Hematopoietic multipotent progenitor cell treated with erythropoietin and hydrocortisone succinate and interleukin-3 and kit ligand, for 17 days (in vitro differentiated cells): ENCODE measurements around the gene PRKAR1B.

Experiments used
- DNase-seq: peaks from one replicate; pipeline ENCODE4 v3.0.0-alpha.2; 2015; ENCODE audit warnings: low spot score

Gene PRKAR1B

DNA sequence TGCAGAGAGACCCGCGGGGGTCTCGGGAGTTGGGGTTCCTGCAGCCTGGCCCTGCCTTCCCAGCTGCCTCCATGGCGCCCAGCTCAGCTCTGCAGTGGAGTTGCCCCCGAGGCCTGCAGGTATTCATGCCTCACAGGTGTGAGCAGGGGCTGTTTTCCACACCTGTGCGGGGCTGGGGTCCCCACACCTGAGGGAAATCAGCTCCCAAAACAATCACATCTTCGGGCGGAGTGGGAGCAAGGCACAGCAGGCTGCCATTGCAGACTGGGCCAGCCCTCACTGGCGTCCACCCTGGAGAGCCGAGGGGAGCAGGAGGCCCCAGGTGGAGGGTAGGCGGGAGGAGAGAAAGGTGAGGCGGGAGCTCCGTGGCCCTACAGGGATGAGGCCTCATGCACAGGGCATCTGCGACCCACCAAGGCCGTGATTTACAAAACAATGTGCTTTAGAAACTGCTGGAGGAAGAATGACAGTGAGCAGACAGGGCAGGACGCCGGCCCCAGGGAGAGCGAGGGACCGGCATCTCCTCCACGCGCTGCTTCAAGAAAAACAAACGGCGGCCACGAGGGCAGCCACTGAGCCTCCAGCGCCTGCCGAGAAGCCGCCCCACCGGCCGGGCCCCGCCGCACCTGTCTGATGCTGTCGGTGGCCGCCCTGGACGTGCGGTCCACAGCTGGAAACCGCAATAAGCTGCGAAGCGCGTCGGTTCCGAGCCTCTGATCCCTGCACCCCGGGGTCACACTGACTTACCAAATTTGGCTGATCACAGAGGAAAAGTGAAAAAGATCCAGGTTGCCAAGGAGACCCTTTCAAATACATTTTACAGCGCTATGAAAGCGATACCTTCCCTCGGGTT is 154.4 kb downstream of the PRKAR1B start:
- no peak for DNase-seq

DNA sequence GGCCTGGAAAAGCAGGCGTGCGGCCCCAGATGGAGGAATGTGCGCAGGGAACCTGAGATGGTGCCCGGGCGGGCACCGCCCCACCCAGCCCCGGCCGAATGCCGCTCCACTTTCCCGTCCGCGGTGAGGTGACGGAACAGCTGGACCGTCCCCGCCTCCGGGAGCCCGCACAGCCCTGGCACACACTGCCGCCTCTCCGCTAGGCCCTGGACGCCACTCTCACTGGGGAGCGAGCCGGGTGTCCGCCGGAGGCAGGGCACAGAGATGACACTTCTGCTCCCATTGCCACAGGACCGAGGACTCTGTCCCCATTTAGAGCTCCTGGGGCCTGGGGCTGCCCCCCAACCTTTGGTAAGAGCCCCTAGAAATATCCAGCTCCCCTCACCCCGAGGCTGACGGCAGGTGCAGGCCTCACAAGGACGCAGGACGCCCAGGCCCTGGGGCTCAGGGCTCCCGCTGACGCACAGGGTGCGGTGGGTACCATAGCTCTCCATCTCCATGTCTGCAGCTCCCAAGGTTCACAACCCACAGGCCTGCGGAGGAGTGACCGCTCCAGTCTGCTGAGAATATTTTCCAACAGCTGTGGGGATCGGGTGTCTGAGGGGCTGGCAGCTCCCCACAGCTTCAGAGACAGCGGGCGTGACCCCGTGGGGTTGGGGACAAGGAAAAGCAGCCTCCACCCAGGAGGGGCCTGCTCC is 155.2 kb downstream of the PRKAR1B start:
- no peak for DNase-seq

DNA sequence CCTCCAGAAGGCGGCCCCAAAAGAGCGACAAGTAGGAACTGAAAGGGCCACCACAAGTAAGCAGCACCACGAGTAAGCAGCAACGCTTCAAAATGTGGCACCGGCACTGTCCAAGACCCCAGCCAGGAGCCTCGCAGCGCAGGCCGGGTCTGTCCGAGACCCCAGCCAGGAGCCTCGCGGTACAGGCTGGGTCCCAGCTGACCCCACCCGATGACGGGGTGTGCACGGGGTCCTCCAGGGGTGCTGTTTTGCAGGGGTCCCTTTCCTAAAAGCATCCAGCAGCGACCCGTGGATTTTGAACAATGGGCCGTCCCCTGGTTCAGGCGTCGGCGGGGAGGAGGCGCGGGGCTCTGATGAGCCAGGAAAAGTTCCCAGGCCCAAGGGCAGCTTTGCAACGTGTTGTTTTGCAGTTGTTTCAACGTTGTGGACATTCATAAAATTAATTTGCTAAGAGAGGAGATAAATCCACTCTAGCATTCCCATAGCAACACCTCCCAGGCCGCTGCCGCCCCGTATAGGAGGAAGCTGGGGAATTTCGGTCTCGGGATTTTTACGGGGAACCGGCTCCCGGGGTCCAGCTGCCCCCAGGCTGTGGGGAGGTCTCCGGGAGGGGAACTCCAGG is 155.9 kb downstream of the PRKAR1B start:
- no peak for DNase-seq

DNA sequence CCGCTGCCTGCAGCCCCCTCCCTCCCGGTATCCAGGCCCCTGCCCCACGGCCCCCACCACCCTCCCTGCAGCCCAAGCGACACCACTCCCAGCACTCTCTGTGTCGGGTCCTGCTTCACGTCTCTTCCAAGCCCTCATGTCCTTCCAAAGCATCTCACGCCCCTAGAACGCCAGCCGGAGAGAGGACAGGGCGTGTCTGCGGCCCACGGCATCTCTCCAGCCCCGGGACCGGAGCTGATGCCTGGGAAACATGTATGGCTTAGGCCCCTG is 156.3 kb downstream of the PRKAR1B start:
- DNase-seq = no peak

DNA sequence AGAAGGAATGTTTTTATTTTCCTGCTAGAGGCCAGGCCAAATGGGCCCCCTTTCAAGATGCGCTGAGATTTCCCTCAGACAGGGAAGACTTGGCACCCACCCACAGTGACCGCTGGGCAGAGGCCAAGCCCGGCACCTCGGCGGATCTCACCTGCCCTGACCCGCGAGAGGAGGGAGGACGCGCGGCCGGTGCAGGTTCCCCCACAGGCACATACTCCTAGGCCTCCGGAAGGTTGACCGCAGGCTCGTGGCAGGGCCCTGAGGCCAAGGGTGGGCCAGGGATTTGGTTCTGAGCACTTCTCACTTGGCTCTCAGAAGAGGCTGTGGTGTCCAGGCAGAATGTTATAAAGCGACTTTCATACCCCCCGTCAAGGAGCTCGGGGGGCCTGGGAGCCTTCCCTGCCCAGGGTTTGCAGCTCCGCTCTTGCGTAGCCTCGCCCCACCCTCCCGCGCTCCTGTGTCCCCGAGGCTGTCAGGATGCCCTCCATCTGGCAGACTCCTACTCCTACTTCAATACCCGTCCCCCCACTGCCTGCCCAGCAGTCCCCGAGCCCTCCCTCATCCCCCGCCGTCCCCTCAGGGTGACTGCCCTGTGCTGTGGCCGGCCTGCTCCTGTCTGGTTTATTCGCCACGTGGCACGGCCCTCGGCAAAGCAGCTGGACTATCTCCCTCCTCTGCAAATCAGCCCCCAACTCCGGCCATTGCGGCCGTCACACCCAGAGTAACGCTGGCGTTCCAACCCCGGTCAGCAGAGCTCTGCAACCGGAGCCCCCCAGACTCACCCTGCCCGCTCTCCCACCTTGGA is 156.9 kb downstream of the PRKAR1B start:
- no peak for DNase-seq

DNA sequence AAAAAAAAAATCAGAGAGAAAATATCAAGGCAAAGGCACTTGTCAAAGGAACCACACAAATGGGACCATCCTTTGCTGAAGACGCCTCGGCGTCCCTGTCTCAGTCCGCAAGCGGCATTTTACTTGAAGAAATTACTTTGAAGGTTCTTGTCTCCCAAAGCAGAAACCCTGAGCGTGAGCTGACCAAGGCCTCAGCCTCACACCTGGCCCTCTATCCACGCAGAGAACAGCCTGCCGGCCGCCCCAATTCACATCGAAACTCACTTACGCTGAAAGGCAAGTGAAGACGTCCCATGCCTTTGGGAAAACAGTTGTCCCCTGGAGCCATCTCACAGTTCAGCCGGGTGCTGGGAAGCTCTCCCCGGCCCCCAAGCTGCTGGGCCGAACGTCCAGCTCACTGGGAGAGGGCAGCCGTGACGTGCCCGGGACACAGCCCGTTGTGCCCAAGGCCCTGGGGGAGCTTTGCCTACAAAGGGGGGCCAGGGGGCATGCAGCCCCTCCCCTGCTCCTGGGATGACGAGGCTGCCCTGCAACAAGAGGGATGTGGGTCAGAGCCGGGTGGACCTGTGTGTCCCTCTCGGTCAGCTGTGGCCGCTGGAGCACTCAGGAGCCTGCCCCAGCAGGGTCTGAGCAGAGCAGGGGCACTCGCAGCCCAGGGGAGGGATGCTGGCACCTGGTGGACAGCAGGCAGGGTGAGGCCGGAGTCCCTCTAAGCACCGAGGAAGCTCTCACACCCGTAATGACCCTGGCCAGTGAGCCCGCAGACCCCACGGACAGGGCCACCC is 157.8 kb downstream of the PRKAR1B start:
- no peak for DNase-seq

DNA sequence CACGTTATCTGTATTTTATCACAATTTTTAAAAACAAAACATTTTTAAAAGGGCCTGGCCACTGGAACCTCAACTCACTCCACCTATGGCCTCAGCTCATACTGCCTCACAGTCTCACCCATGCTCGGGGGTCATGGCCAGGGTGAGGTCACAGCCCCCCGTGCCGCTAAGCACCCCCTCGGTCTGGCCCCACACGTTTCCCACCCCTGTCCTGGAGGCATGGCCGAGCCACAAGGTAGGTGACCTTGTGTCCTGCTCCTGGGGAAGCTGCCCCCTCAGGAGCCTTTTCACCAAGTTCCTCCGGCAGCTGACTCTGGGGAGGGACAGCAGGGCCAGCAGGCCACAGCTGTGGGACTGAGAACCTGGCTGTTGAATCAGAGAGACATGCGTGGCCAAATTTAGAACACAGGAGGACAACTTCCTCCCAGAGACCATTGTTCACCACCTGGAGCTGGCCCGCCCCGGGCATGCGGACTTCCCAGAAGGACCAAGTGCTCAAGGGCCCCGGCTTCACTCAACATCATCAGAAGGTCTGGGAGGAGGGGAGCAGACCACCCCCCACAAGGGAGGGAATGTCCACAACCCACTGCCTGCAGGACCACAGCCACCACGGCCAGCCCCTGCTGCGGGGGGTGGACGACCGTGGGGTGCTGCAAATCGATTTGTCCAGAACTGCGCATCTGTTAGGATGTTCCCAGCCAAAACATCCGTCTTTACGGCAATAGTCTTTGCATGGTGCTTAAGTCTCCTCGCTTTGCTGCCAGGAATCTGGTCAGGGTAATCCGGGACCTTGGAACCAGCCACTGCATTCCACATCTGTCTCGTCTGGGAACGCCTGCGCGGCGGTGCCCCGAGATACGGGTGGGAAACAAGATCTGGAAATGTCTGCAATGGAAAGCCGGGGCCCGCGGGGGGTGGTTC is 158.8 kb downstream of the PRKAR1B start:
- no peak for DNase-seq

DNA sequence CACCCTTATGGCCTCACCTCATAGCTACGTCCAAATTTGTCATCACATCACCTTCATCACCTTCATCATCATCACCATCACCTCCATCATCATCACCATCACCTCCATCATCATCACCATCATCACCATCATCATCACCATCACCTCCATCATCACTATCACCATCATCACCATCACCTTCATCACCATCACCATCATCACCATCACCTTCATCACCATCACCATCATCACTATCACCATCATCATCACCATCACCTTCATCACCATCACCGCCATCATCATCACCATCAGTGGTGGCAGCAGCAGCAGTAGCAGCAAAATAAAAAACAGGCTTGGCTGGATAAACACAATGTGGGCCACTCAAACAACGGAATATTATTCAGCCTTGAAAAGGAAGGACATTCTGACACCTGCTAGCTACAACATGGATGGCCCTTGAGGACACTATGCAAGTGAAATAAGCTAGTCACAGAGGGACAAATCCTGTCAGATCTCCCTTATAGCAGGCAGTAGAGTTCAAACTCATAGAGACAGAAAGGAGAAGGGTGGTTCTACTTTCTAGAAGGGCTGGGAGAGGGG is 159.7 kb downstream of the PRKAR1B start:
- no peak for DNase-seq

DNA sequence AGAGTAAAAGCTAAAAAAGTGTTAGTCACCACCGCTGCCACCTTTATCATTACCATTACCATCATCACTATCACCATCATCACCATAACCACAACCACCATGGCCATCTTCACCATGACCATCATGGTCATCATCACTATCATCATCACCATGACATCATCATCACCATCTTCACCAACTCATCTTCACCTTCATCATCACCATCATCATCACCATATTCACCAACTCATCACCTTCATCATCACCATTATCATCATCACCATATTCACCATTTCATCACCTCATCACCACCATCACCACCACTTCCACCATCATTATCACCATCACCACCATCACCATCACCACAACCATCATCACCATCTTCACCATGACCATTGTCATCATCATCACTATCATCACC is 161.0 kb downstream of the PRKAR1B start:
- DNase-seq = no peak

DNA sequence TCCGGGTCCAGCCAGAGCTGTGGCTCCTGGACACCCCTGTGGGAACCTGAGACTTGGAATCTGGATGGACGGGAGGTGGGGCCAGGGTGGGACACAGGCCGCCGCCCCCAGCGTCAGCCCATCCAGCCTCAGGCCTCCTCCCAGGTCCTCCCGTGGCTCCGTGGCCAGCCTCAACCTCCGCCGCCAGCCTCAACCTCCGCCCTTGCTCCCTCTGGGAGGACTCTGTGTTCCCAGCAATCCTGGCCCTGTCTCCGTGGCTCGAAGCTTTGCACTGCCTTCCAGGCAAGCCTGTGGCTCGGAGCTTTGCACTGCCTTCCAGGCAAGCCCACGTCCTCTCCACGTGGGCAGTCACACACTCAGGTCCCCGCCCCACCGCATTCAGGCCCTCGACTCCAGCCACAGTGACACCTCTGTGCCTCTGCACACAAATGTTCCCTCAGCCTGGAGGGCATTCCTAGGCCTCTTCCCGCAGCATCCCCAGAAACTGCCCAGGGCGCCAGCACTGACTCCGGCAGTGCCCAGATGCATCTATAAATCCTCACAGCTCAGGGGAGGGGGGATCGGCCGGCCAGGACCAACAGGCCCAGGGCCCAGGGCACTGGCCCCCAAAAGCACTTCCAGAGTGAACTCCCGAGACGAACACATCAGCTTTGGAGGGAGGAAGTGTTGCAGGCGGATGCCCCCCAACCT is 162.8 kb downstream of the PRKAR1B start:
- DNase-seq = no peak

DNA sequence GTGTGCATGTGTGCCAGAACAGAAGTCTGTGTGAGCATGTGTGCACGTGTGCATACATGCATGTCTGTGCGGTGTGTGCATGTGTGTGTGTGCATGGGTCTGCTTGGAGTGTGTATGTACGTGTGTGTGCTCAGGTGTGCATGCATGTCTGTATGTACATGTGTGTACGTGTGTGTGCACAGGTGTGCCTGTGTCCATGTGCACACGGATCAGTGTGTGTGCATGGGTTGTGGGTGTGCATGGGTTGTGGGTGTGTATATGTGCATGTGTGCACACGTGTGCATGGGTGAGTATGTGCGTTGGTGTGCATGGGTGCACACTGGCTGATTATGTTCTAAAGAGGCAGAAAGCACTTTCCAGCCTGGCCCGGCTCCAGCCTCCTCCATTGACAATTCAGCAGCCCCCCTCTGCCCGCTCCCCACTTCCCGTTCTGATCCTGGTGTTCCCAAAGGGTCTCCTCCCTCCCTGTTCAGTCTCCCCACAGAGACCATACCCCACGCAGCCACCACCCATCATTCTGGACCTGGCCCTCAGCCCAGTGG is 163.4 kb downstream of the PRKAR1B start:
- DNase-seq = no peak

DNA sequence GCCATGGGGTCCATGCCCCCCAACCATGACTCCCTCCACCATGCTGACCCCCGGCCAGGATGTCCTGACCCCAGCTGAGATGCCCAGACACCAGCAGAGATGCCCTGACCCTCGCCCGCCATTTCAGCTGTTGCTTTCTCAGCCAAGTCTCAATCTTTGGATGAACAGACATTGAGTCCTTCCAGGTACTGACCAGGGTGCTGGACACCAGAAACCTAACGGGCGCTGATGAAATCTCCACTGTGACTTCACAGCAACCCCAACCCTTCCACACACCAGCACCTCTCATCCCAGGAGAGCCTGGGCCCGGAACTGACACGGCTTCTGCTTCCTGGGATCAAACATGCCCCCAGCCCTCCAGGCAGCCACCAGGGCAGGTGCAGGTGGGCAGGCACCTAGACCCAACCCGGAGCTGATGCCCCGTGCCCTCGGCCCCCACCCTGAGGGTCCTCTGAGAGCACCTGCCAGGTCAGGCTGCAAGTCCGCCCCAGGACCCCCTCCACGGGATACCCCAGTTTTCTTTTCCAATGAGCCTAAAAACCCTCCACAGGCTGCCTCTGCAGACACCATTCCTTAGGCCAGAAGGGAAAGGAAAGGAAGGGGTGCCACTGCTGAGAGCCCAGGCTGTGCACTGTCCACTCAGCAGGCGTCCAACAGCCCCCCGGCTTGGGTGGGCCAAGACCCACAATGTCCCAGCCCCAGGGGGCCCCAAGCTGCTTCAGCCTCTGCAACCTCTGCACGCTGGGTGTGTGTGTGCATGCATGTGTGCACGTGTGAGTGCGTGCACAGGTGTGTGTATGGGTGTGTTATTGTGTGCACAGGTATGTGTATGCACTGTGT is 164.1 kb downstream of the PRKAR1B start:
- DNase-seq = no peak

DNA sequence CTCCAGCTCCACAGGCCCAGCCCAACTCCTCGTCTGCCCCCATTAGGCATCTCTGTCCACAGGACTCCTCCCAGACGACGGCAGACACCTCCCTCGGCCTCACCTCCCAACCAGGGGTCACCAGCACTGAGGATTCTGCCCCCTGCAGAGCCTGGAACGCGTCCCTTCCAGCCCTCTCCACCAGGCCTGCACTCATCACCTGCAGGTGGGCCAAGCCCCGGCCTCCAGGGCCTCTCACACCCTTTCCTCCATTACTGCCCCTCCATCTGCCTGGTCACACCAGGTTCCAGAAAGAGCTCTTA is 164.8 kb downstream of the PRKAR1B start:
- no peak for DNase-seq

DNA sequence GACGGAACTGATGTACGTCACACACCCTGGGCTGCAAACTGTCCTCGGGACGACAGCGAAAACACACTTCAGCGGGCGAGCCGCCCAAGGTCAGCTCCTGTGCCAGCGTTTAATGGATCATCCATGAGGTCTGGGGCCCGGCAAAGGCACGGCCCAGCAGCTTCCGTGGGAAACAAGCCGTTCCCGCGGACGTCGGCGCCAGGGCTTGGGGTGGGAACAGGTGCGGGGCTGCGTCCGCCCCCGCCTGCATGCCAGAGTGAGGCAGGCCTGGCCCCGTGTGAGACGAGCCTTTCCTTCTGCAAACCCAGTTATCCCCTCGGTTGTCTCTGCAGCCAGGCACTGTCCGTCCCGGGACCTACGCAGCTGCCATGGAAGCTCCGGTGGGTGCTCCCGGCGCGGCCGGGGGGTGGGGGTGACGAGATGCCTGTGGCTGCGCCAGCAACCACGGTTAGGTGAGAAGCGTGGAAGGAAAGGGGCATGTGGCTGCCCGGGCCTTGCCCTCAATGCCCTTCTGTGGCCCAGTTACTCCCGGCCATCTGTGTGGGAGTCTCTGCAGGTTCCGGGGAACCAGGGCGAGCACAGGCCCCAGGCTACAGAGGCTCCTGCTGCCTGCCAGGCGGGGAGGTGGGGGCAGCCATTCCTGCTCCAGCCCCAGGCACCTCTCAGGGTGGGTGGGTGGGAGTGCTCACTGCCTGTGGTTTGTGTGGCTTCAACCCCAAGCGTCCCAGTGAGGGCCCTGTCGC is 165.3 kb downstream of the PRKAR1B start:
- DNase-seq = no peak

DNA sequence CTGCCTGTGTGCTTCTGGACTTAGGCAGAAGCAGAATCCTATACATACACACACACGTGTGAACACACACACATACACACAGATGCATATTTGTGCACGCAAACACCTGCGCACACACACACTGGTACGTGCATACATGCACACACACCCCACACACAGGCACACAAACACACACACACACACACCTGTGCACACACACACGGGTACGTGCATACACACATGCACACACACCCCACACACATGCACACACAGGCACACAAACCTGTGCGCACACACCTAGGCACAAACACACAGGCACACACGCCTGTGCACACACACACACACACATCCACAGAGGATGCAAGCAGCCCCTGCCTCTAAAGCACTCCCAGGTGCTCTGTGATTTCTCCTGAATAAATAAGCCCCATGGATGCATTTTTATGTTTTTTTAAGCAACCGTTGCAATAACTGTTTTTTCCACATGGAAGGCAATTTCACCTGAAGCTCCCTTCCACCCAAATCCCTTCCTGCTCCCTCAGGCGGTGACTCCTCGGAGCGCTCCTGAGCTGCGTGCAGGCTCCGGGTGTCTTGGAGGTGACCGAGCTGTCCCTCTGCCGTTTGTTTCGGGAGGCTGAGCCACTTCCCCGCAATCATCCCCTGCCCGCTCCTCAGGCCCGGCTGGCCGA is 166.0 kb downstream of the PRKAR1B start:
- DNase-seq = no peak

DNA sequence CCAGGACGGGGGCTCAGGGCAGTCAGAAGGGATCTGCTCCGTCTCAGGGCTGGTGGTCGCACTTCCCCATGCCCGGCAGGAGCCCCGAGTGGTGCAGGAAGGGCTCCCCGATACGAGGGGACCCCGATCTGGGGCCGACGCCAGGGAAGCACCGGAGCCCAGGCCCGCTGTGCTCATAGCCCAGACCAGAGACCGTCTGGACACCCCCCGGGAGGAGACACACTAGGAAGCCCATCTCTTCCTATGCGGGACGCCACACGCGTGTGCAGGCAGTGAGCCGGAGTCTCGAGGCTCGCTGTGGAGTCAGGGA is 167.7 kb downstream of the PRKAR1B start:
- no peak for DNase-seq

DNA sequence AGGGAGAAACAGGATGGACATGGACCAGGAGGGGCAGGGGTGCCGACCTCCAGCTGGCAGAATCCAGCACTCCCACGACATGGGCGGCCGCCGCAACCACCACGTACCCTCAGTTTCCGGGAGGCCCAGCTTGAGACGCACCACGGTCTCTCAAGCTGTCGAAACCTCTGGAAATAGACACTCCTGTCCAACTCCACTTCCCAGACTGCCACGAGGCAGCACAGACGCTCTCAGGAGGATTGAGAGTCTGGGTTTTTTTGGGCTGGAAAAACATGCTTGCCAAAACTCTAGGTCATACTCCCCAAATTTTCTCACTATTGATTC is 169.6 kb downstream of the PRKAR1B start:
- no peak for DNase-seq
